GM21529 (cell line): Measurements from ENCODE around the gene TAOK1.
"Not testable (repeated sequence)": the region's sequence is repeated elsewhere in the genome, so short reads cannot be mapped to it uniquely, and the experiment has no call there.

Source experiments
- ATAC-seq: cut with Tn5 transposase; IDR thresholded peaks from one replicate; pipeline ENCODE4 v1.9.1; 2021; ENCODE audit not compliant: unreplicated experiment

The TAOK1 gene

DNA sequence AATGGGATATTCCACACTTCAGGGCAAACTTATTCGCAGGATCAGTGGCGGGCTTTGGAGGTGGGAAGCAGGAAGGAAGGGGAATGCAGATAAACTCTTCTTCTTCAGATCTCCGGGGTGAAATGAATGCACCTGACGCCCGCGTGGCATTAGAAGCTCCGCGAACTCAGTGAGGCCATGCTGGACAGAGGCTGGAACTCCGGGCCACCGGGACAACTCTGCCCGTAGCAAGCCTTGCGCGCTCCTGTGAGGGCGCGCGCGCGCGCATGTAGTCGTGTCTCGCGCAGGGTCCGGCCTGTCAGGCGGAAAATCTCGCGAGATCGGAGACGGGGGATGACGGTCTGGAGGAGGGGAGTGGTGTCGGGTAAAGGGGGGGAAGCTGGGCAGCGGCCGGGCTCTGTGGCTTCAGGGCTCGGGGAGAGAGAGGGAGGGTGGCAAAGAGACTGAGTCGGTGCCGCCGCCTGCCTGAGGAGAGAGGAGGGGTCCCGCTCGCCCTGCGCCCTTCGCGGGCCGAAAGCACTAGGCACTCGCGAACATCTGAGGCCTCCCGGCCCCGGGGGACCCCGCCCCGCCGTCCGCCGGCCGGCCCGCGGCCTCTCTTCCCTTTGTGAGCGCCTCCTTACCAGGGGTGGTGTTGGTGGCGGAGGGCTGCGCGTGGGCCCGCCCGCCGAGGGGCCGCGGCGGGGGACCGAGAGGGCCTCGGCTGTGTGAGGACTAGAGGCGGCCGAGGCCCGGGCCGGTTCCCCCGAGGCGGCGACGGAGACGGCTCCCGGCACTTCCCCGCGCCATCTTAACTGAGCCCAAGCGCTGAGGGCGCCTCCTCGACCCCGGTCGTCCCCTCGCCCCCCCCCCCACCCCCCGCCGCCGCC lies at the start of gene TAOK1:
TSS of gene TAOK1 (plus strand) at position 382 of the 869 bp plus-strand sequence. CDS start 61,186 bp downstream, outside the sequence.
- peak; percentile 85 for ATAC-seq

DNA sequence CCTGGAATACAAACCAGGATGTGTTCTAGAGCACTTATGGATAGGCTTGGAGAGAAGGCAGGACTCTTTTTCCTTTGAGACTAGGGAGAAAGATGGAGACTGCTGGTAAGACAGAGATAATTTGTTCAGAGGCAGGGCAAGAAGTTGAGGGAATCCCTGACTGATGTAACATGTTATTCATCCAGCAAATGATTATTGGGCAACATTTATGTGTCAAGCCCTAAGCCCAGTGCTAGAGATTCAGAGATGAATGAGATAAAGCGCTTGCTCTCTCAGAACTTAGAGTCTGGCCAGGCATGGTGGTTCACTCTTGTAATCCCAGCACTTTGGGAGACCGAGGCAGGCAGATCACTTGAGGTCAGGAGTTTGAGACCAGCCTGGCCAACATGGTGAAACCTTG lies 48.4 kb upstream of the TAOK1 start:
- ATAC-seq = no peak

DNA sequence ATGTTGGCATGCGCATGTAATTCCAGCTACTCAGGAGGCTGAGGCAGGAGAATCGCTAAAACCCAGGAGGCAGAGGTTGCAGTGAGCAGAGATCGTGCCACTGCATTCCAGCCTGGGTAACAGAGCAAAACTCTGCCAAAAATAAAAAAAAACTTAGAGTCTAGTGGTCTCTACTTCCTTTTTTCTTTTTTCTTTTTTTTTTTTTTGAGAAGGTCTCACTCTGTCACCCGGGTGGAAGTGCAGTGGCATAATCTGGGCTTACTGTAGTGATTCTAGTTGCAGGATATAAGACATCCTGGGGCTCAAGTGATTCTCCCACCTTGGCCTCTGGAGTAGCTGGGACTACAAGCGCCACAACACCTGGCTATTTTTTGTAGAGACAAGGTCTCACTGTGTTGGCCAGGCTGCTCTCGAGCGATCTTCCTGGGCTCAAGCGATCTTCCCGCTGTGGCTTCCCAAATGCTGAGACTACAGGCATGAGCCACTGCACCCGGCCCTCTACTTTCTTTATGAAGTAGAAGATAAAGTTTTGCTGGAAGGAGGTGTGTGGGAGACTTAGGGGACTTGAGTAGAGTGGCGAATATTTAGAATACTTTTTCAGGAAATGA lies 47.9 kb upstream of the TAOK1 start:
- ATAC-seq = no peak

DNA sequence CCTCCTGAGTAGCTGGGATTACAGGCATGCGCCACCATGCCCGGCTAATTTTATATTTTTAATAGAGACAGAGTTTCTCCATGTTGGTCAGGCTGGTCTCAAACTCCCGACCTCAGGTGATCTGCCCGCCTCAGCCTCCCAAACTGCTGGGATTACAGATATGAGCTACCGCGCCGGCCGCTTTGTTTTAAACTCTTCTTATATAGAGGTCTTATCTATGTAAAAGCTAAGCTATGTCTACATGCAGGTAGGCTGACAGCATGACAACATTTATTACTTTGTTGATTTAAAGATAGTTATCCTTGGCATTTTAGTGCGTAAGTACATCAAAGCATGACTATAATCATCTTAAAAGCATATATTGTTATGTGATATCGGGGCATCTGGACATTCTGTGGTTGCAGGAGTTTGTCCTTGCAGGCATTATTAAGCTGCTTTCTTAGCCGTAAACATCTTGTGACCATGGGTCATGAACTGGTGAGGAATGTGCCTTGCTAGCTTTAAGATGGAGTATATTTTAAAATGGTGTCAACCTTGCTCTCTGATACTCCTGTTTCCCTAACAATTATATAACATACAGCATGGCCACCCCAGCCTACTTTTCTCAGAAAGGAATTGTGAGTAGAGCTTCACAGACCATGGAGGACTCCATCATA lies 45.8 kb upstream of the TAOK1 start:
- ATAC-seq = no peak

DNA sequence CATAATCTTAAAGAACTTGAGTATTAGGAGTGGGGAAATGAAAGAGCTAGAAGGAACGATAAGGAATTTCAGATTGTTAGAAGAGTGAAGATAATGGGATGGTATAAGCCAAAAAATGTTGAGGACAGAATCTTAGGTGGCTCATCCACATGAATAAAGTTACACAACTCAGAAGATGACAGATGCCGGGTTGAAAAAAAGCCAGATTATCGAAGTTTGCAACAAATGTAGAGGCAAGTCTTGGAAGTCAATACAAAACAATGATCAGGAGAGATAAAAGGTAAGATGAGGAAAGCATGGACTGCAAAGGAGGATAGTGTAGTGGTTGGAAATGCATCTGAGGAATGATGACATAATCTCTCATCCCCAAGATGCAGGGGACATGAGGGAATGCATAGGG lies 45.1 kb upstream of the TAOK1 start:
- ATAC-seq = no peak

DNA sequence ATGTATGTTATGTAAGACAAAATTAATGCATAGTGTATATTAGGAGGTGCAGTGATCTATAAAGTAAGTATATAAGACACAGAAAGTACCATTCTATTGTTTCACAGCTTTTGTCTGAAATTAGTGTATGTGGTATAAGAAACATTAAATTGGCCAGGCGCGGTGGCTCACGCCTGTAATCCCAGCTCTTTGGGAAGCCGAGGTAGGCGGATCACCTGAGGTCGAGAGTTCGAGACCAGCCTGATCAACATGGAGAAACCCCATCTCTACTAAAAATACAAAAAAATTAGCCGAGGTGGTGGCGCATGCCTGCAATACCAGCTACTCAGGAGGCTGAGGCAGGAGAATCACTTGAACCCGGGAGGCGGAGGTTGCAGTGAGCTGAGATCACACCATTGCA lies 44.7 kb upstream of the TAOK1 start:
- not testable (repeated sequence) for ATAC-seq

DNA sequence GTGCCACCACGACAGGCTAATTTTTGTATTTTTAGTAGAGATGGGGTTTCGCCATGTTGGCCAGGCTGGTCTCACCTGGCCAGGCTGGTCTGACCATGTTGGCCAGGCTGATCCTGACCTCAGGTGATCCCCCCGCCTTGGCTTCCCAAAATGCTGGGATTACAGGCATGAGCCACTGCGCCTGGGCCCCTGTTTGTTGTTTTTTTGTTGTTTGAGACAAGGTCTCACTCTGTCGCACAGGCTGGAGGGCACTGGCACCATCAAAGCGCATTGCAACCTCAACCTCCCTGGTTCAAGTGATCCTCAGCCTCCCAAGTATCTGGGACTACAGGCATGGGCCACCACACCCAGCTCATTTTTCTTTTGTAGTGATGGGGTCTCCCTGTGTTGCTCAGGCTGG lies 43.7 kb upstream of the TAOK1 start:
- ATAC-seq = no peak

DNA sequence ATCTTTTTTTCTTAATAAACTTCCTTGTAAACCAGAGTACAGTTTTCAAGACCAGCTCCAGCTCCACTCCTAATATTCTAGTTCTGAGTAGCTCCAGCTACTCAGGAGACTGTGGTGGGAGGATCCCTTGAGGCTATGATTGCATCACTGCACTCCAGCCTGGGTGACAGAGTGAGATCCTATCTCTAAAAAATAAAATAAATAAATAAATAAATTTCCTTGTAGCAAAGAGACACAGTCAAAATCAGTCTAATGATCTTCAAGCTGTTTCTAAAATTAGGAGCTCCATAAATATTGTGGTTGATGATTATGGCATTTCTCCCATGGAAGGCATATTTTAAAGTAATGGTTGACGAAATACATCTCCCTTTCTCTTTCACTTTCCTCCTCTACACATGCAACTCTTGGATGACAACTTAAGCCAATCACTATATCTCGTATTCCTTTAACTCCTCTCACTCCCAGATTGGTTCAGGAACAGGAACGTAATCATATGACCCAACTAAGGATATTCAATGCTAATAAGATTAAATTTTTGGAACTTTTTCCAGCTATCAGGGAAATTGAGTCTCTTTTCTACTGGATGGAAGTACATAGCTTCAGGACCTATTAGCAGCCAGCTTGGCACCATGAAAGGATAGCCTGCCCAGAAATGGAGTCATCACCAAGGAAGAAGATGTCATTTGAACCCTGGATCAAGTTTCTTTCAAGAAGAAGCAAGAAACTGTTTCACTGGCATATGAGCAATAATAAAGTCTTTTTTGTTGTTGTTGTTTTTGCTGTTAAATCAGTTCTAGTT lies 42.1 kb upstream of the TAOK1 start:
- ATAC-seq = no peak

DNA sequence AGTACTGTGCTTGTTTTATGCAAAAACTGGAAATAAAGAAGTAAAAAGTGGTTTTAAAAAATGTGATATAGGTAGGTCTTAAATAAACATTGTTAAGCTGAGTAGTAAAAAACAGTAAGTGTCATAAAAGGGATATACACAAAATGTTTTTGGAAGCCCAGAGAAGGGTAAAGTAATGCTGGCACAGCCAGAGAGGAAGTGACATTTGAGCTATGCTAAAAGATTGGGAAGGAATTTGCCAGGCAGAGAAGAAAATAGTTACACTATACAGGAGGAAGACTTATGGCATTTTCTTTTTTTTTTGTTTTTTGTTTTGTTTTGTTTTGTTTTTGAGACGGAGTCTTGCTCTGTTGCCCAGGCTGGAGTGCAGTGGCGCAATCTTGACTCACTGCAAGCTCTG lies 40.8 kb upstream of the TAOK1 start:
- ATAC-seq = no peak

DNA sequence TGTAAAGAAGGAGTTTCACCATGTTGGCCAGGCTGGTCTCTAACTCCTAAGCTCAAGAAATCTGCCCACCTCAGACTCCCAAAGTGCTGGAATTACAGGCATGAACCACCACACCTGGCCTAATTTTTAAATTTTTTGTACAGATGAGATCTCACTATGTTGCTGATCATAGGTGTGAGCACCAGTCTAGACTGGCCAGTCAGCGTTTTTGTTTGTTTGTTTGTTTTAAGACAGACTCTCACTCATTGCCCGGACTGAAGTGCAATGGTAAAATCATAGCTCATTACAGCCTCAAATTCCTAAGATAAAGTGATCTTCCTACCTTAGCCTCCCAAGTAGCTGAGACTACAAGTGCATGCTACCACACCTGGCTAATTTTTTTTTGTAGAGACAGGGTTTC lies 38.0 kb upstream of the TAOK1 start:
- no peak for ATAC-seq

DNA sequence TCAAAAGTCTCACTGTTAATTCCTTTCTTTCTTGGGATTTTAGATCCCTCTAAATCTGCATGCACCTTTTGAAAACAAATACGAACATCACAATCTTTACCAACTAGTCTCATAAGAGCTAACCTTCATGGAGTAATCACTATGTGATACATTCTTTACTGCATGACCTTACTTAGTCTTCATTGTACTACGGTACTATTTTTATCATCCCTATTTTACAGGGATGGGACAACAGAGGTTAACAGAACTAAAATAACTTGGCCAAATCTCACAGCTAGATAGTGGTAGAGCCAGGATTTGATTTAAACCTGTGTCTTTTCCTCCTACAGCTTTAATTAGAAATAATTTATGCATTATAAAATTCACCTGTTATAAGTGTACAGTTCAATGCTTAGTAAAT lies 32.9 kb upstream of the TAOK1 start:
- ATAC-seq = no peak

DNA sequence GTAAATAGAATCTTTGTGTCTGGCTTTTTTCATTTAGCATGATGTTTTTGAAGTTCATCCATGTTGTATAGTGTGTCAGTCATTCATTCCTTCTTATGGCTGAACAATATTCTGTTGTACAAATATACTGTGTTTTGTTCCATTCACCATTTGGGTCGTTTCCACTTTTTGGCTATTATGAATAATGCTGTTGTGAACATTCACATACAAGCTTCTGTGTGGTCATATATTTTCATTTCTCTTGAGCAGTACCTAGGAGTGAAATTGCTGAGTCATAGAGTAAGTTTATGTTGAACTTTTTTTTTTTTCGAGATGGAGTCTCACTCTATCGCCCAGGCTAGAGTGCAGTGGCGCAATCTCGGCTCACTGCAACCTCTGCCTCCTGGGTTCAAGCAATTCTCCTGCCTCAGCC lies 32.3 kb upstream of the TAOK1 start:
- ATAC-seq = no peak

DNA sequence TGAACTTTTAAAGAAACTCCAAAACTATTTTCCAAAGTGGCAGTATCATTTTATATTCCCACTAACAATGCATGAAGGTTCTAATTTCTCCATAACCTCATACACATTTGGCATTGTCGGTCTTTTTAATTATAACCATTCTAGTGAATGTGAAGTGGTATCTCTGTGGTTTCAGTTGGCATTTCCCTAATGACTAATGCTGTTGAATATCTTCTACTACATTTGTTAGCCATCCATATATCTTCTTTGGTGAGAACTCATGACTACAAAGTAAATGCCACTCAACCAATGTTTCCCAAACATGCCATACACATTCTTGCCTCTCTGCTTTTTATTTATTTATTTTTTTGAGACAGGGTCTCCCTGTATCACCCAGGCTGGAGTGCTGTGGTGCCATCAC lies 31.7 kb upstream of the TAOK1 start:
- no peak for ATAC-seq

DNA sequence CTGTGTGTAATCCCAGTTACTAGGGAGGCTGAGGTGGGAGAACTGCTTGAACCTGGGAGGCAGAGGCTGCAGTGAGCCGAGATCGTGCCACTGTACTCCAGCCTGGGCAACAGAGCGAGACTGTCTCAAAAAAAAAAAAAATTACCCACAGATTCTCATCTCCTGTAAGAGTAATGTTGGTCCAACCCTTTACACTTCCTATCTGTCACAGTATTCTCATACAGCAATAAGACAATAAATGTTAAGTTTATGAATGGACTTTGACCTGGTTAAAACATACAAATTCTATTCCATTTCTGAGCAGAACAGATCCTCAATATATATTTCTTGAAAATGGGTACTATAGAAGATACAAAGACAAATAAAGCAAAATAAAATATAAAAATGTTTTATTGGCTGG lies 30.4 kb upstream of the TAOK1 start:
- no peak for ATAC-seq

DNA sequence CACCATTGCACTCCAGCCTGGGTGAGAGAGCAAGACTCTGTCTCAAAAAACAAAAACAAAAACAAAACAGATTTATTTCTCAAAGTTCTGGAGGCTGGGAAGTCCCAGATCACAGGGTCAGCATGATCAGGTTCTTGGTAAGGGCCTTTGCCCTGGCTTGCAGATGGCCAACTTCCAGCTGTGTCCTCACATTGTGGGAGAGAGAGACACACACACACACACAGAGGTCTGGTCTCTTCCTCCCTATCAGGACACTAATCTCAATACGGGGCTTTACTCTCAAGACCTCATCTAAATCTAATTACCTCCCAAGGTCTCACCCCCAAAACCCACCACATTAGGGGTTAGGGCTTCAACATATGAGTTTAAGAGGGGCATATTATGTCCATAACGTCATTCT lies 26.4 kb upstream of the TAOK1 start:
- no peak for ATAC-seq

DNA sequence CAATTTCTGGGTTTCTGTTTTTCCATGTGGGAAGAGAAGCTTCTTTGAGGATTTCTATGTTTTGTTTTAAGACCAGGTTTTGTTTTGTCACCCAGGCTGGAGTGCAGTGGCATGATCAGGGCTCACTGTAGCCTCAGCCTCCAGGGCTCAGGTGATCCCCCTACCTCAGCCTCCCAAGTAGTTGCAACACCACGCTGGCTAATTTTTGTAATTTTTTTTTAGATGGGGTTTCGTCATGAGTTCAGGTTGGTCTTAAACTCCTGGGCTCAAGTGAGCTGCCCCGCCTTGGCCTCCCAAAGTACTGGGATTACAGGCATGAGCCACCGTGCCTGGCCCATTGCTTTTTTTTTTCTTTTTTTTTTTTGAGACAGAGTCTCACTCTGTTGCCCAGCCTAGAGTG lies 25.5 kb upstream of the TAOK1 start:
- ATAC-seq = no peak

DNA sequence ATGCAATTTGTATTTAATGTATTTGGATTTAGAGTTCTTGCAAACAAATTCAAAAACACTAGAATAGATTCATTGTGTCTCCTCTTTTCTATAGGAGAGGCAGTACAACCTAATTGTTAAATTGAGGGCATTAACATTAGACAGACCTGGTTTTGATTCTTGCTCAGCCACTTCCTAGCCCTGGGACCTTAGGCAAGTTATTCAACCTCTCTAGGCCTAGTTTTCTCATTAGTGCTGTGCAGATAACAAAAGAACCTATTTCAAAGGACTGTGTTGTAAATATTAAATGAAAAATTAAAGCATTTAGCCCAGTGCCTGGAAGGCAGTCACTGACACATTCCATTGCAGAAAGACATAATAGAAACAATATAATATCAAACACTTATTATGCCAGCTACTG lies 22.0 kb upstream of the TAOK1 start:
- no peak for ATAC-seq

DNA sequence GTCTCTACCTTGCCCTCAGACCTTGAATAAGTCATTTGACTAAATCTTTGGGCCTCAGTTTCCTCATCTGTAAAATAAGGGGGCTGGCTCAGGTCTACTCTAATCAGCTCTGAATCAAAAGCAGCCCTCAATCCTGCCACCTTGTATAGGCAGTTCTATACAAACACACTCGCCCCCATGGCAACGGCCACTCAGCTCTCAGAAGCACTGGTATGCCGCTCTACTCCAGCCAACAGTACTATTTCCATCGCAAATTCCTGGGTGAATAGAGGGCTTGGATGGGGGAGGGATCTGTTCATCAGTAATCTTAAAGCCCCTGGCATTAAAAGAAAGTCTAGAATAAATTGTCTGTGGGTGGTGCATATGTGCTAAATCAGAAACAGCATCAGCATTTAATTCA lies 21.2 kb upstream of the TAOK1 start:
- ATAC-seq = no peak

DNA sequence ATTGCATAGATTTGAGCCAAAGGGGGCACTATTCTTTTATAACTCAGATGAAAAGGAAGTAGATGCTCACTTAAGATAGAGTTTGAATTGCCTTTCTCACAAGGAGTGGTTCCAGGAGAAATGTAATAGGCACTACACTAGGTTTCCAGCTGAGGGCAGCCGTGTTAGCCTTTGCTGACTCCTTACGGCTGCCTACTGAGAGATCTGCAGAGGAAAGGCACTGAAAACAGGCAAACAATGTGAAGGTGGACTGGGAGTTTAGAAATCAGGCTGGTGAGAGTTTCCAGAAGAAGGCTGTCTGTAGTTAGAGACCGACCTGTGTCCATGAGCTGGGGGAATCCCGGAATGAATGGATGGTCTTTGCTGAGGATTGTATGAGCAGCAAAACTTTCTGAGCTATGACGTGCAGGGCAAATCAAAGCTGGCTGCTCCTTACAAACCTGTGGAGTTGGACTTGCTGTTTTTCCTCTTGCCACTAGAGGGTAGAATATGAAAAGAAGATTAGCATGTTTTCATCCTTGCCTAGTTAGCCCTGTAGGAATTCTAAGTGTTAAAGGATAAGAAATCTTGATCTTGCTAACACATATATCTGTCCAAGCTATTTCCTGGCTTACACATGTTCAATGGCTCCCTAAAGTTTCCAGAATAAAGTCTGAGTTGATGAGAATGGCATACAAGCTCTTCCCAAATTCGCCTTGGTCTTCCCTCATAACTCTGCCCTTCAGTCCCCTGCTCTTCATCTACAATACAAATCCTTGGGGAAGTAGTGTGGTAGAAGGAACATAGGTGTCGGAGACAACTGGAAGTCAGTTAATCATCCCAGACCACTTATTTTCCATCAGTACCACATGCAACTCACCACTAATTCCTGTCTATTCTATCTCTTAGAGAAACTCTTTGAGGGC lies 20.1 kb upstream of the TAOK1 start:
- peak; percentile 53 for ATAC-seq

DNA sequence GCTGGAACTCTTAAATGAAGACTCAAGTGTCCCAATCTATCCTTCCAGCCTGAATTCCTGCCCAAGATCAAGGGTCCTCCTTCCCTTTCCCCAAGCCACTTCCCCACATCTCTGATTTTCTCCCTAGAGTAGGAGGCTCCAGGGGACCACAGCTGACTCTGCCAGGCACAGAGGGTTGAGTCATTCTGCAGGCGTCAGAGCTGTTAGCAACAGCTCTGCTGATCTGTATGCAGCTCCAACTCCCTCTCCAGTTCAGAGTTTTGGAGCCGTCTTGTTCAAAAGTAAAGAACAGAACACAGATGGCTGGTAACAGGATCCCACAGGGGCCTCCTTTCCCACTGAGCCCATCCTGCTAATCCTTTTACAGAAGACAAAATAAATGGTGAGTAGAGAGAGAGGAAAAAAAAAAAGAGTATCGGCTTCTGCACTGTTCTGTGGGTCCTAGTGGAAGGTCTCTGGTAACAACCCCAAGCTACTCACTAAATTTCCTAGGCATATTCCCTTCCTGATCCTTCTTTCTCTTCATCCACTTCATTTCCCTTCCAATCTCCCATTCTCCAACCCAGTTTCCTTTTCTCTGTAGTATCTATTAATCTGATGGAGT lies 13.4 kb upstream of the TAOK1 start:
- no peak for ATAC-seq
